Ovary (tissue), 3 donors: Measurements from ENCODE around the gene NCOA1.

Experiments used
- POLR2A ChIP-seq: fragments of 450-650 bp; IDR thresholded peaks from one replicate; pipeline ENCODE4 v1.6.1; 2017; ENCODE audit warnings: antibody characterized with exemption, mild to moderate bottlenecking, moderate library complexity
- TF ChIP-seq, protein P1 (sequence below), 3 donors: fragments of 450-650 bp in 2 of 3; fragments of 200-600 bp in 1 of 3; IDR thresholded peaks; one replicate each; pipeline versions ENCODE4 v1.5.1 to v1.8.0; 2016 to 2022; ENCODE audit warnings: antibody characterized with exemption in 3 of 3, mild to moderate bottlenecking in 1 of 3
- donor health status: DM: no; HTN: no; CAD: no.

- no peak for TF ChIP-seq POLR2A
- TF ChIP-seq, protein P1, sequence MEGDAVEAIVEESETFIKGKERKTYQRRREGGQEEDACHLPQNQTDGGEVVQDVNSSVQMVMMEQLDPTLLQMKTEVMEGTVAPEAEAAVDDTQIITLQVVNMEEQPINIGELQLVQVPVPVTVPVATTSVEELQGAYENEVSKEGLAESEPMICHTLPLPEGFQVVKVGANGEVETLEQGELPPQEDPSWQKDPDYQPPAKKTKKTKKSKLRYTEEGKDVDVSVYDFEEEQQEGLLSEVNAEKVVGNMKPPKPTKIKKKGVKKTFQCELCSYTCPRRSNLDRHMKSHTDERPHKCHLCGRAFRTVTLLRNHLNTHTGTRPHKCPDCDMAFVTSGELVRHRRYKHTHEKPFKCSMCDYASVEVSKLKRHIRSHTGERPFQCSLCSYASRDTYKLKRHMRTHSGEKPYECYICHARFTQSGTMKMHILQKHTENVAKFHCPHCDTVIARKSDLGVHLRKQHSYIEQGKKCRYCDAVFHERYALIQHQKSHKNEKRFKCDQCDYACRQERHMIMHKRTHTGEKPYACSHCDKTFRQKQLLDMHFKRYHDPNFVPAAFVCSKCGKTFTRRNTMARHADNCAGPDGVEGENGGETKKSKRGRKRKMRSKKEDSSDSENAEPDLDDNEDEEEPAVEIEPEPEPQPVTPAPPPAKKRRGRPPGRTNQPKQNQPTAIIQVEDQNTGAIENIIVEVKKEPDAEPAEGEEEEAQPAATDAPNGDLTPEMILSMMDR (IDR thresholded peaks at IDR 0.05), result no peak
Observed at GRCh38 chr2:24791452-24791851, 300.4 kb downstream of the NCOA1 start.
